NCI-H460 (cell line): Measurements from ENCODE around the gene SUPT3H. TPM values are rescaled to one million over a fixed set of nuclear protein-coding genes. Genes with fewer than 3 reads are reported as not detected.

ENCODE experiments used
- DNase-seq: peaks from one replicate; pipeline ENCODE4 v3.0.0-alpha.2; 2016; ENCODE audit warnings: low read depth; ENCODE audit errors: extremely low read depth
- polyA plus RNA-seq: library from polyadenylated mRNA; depleted of rRNA; stranded (reverse); fragments of >200 nt; gene quantifications from 2 replicates; pipeline ENCODE4 v1.2.3, GENCODE V29; 2014; cell fraction: nucleus; rRNA removed
- total RNA-seq: library from RNA; depleted of rRNA; stranded (reverse); fragments of >200 nt; shearing (Covaris generic); gene quantifications from 2 replicates; pipeline ENCODE4 v1.2.3, GENCODE V29; 2014; rRNA removed

Gene SUPT3H
- 2.7 and 5.9 TPM in 2 replicates for total RNA-seq
- 15.9 and 27.7 TPM in 2 replicates for polyA plus RNA-seq

DNA sequence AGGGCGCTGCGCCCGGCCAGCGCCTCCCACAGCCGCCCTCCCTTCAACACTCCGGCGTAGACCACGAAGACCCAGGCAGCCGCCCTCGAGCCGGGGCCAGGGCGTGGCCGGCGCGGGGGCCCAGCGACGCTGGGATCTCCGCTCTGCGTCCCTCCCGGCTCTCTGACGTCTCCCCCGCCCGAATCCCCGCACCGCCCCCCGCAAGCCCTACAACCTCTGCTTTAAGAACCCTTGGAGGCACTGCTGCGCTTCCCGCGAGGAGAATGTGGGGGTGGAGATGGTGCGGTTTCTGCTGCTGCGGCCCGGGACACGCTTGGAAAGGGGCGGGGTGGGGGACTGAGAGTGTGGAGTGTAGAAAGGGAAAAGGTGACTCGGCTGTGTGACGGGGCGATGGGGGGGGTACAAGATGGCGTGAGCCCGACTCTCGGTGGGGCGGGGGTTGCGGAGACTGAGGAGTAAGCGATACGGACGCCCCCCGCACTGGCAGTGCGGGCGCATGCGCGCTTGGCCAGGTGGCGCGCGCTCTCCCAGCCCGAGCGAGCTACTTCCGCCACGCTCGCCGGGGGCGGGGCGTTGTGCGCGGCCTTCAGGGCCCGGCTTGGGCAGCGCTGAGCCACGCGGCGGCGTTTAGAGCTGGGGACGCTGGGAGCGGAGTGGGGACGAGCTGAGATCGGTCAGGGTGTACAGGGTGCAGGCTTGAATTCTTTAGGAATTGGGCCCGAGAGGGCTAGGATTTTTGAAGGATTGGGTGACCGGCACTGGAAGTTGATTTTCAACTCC lies at the start of gene SUPT3H:
SUPT3H (minus strand) TSS at position 381 of the 780 bp plus-strand sequence.
- DNase-seq: peak; percentile 83

GRCh38 chr6:45426251-45426650 lies 48.5 kb upstream of the SUPT3H start:
- DNase-seq: no peak

GRCh38 chr6:45424451-45424861 lies 46.7 kb upstream of the SUPT3H start:
- no peak for DNase-seq

DNA sequence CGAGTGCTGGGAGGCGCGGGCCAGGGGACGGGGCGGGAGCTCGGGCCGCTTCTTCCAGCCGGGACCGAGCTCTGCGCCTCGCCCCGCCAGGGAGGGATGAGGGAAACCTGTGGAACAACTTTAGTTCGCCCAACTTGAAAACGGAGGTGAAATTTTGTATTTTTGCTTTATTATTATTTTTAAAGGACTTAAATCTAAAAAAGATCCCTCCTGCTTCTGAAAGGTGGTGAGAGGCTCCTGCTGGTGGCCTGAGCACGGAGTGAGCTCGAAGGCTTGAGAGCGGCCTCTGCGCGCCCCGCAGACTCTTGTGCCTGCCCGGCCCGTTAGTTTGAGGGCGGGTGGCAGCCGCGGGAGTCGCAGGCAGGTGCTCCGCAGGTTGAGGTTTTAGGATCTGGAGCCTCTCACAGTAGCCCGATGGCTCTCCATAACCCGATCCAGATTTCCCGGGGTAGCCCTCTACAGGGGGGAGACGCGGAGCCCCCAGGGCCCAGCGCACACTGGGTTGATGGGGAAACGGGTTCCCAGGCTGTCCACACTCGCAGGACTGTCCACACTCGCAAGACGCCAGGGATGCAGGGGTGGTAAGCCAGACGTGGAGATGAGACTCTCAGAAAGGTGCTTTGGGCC lies 46.2 kb upstream of the SUPT3H start:
- DNase-seq: no peak

DNA sequence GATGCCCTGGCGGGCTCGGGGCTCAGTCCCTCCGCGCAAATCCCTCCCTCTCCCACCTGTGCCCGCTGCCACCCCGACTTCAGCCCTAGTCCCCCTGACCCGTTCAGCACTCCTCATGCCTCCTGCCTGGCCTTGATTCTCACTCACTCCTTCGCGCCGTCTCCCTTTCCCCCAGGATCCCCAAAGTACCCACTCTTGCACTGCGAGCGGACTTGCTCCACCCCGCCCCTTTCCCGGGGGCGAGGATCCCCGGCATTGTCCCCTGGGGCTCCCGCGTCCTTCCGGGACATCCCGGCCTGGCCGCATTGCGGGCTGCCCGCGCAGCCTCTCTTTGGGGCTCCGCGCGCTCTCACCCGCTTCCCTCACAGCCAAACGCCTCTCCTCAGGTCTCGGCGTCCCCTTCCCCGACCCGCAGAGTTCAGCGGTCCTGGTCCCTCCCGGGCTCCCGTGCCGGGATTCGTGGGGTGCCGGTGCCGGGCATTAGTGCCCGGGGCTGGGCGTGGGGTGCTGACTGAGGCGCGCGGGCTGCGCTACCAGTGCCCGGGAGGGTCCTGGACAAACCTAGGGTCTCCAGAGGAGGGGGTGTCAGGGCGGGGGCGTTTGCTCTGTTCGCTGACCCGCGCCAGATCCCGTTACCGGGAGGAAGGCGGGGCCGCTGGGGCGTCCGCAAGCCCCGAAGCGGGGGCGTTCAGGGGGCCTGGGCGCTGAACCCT lies 45.5 kb upstream of the SUPT3H start:
- no peak for DNase-seq

DNA sequence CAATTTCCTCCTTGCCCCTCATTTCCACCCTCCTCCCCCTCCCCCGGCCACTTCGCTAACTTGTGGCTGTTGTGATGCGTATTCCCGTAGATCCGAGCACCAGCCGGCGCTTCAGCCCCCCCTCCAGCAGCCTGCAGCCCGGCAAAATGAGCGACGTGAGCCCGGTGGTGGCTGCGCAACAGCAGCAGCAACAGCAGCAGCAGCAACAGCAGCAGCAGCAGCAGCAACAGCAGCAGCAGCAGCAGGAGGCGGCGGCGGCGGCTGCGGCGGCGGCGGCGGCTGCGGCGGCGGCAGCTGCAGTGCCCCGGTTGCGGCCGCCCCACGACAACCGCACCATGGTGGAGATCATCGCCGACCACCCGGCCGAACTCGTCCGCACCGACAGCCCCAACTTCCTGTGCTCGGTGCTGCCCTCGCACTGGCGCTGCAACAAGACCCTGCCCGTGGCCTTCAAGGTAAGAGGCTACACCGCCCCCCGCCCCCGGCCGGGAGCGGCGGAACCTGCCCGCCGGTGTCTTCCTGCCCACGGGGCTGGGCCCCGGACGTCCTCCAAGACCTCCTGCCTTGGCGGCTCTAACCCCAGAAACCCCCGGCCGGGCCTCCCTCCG lies 44.9 kb upstream of the SUPT3H start:
- DNase-seq: no peak

- DNase-seq: no peak
These were observed 44.2 kb upstream of the SUPT3H start for GRCh38 chr6:45421709-45422502.

DNA sequence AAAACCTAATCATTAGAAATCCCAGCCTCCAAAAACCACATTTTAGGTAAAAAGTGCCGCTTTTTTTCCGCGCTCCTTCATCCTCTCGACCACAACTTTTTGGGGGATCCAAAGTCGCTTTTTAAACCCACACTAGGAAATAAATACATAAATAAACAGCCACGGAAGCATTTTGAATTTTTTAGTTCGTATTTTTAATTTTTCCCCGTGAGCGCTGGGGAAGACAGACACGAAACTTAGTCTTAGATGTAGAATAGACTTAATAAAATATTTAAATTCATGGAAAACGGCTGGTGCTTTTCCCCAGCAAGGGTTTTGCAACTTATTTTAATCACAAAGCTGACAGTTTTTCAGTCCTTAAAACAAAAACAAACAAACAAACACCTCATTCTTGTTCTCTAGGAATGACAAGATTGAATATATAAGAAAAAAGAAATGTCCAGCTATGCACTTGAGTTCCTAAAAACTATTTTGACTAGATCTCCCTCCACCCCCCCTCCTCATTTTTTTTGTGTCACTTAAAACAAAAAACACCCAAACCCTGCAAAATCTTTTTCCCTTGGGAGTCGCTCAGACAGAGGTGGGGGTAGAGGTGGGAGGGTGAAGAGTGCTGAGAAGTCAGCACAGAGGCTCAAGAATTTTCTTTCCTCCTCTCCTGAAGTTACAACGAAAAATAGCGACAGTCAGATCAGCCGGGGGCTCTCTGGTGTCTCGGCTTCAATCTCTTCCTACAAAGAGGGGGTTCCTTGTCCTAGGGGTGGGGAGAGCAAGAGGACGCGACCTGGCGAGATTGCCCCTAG lies 43.4 kb upstream of the SUPT3H start:
- DNase-seq: no peak

DNA sequence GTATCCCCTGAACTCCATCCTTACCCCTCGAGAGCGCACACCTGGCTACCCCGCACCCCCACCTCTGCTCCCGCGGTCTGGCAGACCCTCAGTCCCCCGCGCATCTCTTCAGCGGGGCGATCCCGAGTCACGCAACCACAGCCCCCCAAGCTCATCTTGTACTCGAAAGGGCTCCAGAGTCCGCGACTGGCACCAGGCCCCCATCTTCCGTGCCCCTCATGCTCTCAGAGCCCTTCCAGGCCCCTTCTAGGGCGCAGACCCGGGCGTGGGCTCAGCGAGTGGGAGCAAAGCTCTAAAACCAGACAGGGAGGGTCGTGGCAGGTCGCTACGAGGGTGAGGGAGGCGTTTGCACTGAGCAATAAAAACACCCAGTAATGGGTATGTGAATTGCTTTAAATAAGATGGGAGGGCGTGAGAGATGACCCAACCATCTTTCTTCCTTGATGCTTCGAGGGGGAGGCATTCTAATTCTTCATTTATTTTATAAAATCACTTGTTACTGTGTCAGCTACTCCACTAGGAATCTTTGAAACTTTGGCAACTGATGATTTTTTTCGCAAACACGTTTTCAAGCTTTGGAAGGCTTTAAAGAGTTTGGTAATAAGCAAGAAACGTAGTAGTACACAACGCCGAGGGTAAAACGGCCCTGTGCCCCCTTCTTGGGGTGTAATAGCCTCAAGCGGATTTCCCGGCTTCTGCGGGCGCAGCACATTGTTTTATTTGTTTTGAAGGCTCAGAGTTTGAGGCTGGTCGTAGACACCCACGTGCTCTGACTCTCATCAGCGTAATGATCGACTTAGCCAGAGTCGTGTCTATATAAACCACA lies 42.6 kb upstream of the SUPT3H start:
- DNase-seq: no peak

- peak; percentile 33 for DNase-seq
These were observed 41.9 kb upstream of the SUPT3H start for GRCh38 chr6:45419571-45420082.

DNA sequence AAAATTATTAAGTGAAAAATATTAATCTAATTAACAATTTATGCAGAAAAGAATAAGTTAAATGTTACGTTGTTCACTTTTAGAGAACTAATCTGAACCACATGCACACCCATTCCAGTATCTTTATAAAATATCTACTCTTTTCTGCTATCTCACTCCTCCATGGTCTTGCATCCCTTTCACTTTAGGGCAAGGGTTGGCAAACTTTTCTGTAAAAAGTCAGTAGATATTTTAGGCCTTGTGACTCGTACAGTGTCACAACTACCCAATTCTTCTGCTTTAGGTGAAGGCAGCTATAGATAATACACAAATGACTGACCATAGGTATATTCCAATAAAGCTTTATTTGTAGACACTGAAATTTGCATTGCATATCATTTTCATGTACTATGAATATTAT lies 39.7 kb upstream of the SUPT3H start:
- DNase-seq: no peak

GRCh38 chr6:45416700-45417099 lies 39.0 kb upstream of the SUPT3H start:
- DNase-seq: no peak

GRCh38 chr6:45415788-45416518 lies 38.2 kb upstream of the SUPT3H start:
- no peak for DNase-seq

DNA sequence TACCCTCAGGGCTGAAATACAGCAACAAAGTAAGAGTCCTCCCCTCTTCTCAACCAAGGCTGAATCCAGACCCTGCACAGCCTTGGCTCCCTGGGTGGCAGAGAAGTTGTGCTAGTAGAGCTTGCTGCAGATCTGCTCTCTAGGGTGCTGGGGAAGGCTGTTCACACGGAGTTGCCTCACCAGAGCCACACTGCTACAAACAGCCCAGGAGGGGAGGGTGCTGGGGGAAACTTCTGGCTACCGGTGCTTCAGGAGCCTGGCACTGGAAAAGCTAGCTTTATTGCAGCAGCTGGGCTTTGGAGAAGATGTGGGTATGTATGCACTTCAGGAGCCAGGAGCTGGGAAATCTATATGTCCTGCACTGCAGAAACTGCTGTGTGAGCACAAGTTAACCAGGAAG lies 37.6 kb upstream of the SUPT3H start:
- DNase-seq: no peak

DNA sequence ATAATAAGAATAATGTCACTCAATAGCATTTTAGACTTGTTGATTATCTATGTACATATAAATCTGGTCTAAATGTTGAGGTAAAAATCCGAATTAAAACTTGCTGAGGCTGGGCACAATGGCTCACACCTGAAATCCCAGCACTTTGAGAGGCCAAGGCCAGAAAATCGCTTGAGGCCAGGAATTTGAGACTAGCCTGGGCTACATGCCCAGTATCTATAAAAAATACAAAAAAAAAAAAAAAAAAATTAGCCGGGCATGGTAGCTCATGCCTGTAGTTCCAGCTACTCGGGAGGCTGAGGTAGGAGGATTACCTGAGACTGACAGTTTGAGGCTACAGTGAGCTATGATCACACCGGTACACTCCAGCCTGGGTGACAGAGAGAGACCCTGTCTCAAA lies 34.2 kb upstream of the SUPT3H start:
- DNase-seq: no peak

GRCh38 chr6:45400021-45400420 lies 22.3 kb upstream of the SUPT3H start:
- DNase-seq: no peak

GRCh38 chr6:45398075-45398813 lies 20.5 kb upstream of the SUPT3H start:
- no peak for DNase-seq
